ENCODE data around the gene AHR. TPM values are rescaled to one million over a fixed set of nuclear protein-coding genes. Genes with fewer than 3 reads are reported as not detected.

AHR gene
- total RNA-seq, 1 donor from 2014 or later: 12.1 TPM

- TF ChIP-seq CTCF (conservative IDR thresholded peaks at IDR 0.05): no peak
- H3K9me3 Mint-ChIP-seq: peaks cover 7% of the 10 kb centered on the region
- DNase-seq (ENCODE audit: low read depth, low spot score): no peak
- peaks cover 24% of the 10 kb centered on the region for H3K4me1 Mint-ChIP-seq
- H3K4me3 Mint-ChIP-seq: peak overlapping the region; percentile 85
- H3K27me3 Mint-ChIP-seq (ENCODE audit: low read depth): peaks cover 42% of the 10 kb centered on the region
- H3K36me3 Mint-ChIP-seq (ENCODE audit: low read depth): peaks cover 7% of the 10 kb centered on the region
- no peak overlapping the region for H3K27ac Mint-ChIP-seq (ENCODE audit: unreplicated experiment)
Measured at GRCh38 chr7:17300012-17300411, 1.6 kb downstream of the AHR start.

DNA sequence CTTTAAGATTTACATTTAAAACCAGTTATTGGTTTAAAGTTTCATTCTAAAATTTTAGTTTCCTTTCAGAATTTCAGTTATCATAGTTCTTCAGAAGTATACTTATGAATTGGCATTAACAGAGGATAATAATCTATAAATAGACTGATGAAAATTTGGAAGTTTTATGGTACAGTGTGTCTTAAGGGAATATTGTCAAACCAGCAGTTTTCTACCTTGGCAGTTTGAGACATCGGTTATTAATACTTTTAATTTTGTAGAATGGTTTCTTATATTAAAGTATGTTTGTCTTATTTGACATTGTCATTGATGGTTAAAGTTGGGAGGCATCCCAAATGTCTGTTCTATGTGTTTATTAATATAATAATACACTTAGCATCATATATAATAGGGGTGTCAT is 2.0 kb downstream of the AHR start:
- H3K27ac Mint-ChIP-seq (ENCODE audit: unreplicated experiment): no peak overlapping the region
- H3K27me3 Mint-ChIP-seq (ENCODE audit: low read depth): peaks cover 41% of the 10 kb centered on the region
- peak overlapping the region; percentile 85 for H3K4me3 Mint-ChIP-seq
- peaks cover 7% of the 10 kb centered on the region for H3K9me3 Mint-ChIP-seq
- H3K36me3 Mint-ChIP-seq (ENCODE audit: low read depth): peaks cover 7% of the 10 kb centered on the region
- peaks cover 24% of the 10 kb centered on the region for H3K4me1 Mint-ChIP-seq
- DNase-seq (ENCODE audit: low read depth, low spot score): no peak
- TF ChIP-seq CTCF (conservative IDR thresholded peaks at IDR 0.05): no peak

DNA sequence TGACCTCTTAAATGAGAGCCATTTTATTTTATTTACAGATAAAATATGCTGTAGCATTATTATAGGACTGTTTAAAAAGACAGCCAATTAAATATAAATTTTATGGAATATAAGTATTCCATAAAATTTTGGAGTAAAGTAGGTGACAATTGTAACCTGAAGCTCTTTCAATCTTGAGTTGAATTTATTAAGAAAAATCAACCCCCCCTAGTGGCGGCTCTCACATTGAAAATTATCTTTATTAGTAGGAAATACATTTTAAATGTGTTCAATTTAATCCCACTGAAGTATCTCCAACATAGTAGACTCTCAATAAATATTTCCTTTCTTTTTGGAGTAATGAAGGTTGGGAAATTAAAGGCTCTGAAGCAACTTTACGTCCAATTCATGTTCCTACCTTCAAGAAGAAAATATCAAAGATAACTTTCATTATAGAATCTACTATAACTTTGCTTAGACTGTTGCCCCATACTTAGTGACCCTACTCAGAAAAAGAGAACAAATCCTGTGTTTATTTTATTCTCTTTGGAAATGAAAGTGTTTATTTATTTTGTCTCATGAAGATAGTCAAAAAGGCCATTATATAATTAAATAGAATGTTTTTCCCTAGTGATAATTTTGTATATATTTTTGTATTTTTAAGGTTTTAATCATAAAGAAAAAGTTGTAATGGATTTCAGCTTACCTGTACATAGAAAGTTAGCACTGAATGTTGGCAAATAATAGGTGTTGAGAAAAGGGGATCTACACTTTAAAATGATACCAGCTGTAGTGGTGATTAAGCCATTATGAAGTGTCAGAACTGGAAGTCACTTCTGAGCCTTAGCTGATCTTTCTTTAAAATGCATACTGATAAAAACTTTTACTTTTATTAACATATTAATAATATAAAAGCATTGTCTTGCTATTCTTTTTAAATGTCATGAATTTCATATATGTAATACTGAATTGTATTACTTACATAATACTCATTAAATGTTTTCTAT is 3.3 kb downstream of the AHR start:
- Mint-ChIP-seq H3K27ac (ENCODE audit: unreplicated experiment) (no peak overlapping the region), H3K4me3 (no peak overlapping the region), H3K9me3 (peaks cover 7% of the 10 kb centered on the region), H3K36me3 (ENCODE audit: low read depth) (peaks cover 7% of the 10 kb centered on the region), H3K4me1 (peaks cover 24% of the 10 kb centered on the region), H3K27me3 (ENCODE audit: low read depth) (peaks cover 34% of the 10 kb centered on the region)
- DNase-seq (ENCODE audit: low read depth, low spot score): peak; percentile 39
- TF ChIP-seq CTCF (conservative IDR thresholded peaks at IDR 0.05): peak; percentile 81

DNA sequence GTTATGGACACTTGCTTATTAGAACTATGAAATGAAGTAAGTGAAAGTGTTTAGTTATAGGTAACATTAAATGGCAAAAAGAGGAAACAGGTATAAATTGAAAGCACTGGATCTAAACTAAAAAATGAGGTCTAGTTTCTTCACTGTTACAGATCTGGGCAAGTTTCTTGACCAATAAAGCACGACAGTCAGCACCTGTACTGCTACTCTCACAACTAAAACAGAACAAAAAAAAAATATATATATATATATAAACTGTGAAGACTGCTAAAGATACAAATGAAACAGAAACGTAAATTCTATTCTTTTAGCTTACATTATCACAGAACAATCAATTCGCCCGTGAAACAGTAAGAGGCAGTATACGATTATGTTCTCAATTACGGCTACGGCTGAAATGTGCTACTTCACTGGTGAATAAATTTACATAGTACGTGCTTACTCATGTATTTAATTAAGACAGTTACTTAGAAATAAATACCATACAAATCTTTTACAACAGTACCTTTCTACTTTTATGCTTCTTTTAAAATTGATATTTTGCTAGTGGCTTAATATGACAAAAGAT is 4.2 kb downstream of the AHR start:
- no peak for TF ChIP-seq CTCF (conservative IDR thresholded peaks at IDR 0.05)
- peaks cover 6% of the 10 kb centered on the region for H3K9me3 Mint-ChIP-seq
- no peak overlapping the region for H3K4me3 Mint-ChIP-seq
- H3K27me3 Mint-ChIP-seq (ENCODE audit: low read depth): peaks cover 26% of the 10 kb centered on the region
- no peak overlapping the region for H3K27ac Mint-ChIP-seq (ENCODE audit: unreplicated experiment)
- no peak for DNase-seq (ENCODE audit: low read depth, low spot score)
- H3K36me3 Mint-ChIP-seq (ENCODE audit: low read depth): peaks cover 5% of the 10 kb centered on the region
- H3K4me1 Mint-ChIP-seq: peaks cover 15% of the 10 kb centered on the region

GRCh38 chr7:17304926-17305325 is 6.5 kb downstream of the AHR start:
- TF ChIP-seq CTCF (conservative IDR thresholded peaks at IDR 0.05): no peak
- no peak for DNase-seq (ENCODE audit: low read depth, low spot score)
- Mint-ChIP-seq H3K9me3 (no peaks in the 10 kb centered on the region), H3K4me3 (no peak overlapping the region), H3K36me3 (ENCODE audit: low read depth) (no peaks in the 10 kb centered on the region), H3K27me3 (ENCODE audit: low read depth) (peaks cover 9% of the 10 kb centered on the region), H3K27ac (ENCODE audit: unreplicated experiment) (no peak overlapping the region), H3K4me1 (peaks cover 4% of the 10 kb centered on the region)
